ENCODE results near the gene ISYNA1. TPM values are rescaled to one million over a fixed set of nuclear protein-coding genes. Genes with fewer than 3 reads are reported as not detected.

Gene ISYNA1
- total and polyA plus RNA-seq, 12 donors: 3.2 to 313 (median 78.7) TPM

GRCh38 chr19:18478545-18479311, 40.8 kb upstream of the ISYNA1 start:
- peak; percentile 67 to 91 (median 84) for DNase-seq
- no peaks in the 10 kb centered on the region for H3K9me3 ChIP-seq (replicated peaks in 1 of 3)
- peaks cover 29 to 71% of the 10 kb centered on the region in 2 donors for H3K4me1 ChIP-seq (replicated peaks in 1 of 2)
- intact Hi-C loops (cut with DNase I): loop anchor here in 1 of 2 donors (10.0 kb wide), 1 partner anchor 376 kb away; no protein-coding TSS in a partner anchor
- TF ChIP-seq CTCF (IDR thresholded peaks at IDR 0.05) (no peak), POLR2A (IDR thresholded peaks at IDR 0.05) (no peak)
- 47 to 58% (median 52%) methylated on average over 6 to 17 of the region's 17 CpGs for WGBS, 4 donors
- H3K27me3 ChIP-seq: no peaks in the 10 kb centered on the region
- H3K4me3 ChIP-seq: no peak overlapping the region
- H3K36me3 ChIP-seq (replicated peaks in 1 of 2): no peaks in the 10 kb centered on the region
- H3K27ac ChIP-seq: peak overlapping the region; percentile 69 to 94 (median 75)

GRCh38 chr19:18477974-18478373, 40.0 kb upstream of the ISYNA1 start:
- Histone ChIP-seq H3K27me3 (no peaks in the 10 kb centered on the region), H3K27ac (peak overlapping the region in 4 of 5 donors; percentile 2 to 94 (median 82)), H3K4me3 (no peak overlapping the region), H3K4me1 (replicated peaks in 1 of 2) (peaks cover 37 to 73% of the 10 kb centered on the region in 2 donors), H3K36me3 (replicated peaks in 1 of 2) (no peaks in the 10 kb centered on the region), H3K9me3 (replicated peaks in 1 of 3) (no peaks in the 10 kb centered on the region)
- no peak for DNase-seq
- no peak for TF ChIP-seq CTCF (IDR thresholded peaks at IDR 0.05)
- WGBS, 4 donors: 79 to 92% (median 88%) methylated on average over 8 of the region's 8 CpGs
- intact Hi-C loops (cut with DNase I): loop anchor here in 1 of 2 donors (10.0 kb wide), 1 partner anchor 377 kb away; no protein-coding TSS in a partner anchor

GRCh38 chr19:18477042-18477779, 39.3 kb upstream of the ISYNA1 start:
- intact Hi-C loops (cut with DNase I): loop anchor here in 1 of 2 donors (10.0 kb wide), 1 partner anchor 378 kb away; no protein-coding TSS in a partner anchor
- Histone ChIP-seq H3K9me3 (replicated peaks in 1 of 3) (no peaks in the 10 kb centered on the region), H3K36me3 (replicated peaks in 1 of 2) (peaks cover 0 to 2% of the 10 kb centered on the region in 2 donors), H3K4me3 (no peak overlapping the region), H3K27me3 (no peaks in the 10 kb centered on the region), H3K27ac (peak overlapping the region in 3 of 5 donors; percentile 72 to 94 (median 92)), H3K4me1 (replicated peaks in 1 of 2) (peaks cover 39 to 69% of the 10 kb centered on the region in 2 donors)
- DNase-seq: no peak
- peak in 1 of 6 experiments; percentile 15 for TF ChIP-seq CTCF (IDR thresholded peaks at IDR 0.05)
- TF ChIP-seq POLR2A (IDR thresholded peaks at IDR 0.05): no peak
- WGBS, 4 donors: 77 to 84% (median 80%) methylated on average over 24 of the region's 24 CpGs

GRCh38 chr19:18476507-18477041, 38.6 kb upstream of the ISYNA1 start:
- Histone ChIP-seq H3K4me3 (no peak overlapping the region), H3K4me1 (replicated peaks in 1 of 2) (peaks cover 39 to 64% of the 10 kb centered on the region in 2 donors), H3K27me3 (no peaks in the 10 kb centered on the region), H3K36me3 (replicated peaks in 1 of 2) (peaks cover 0 to 4% of the 10 kb centered on the region in 2 donors), H3K27ac (peak overlapping the region in 2 of 5 donors; percentile 39 to 92), H3K9me3 (replicated peaks in 1 of 3) (no peaks in the 10 kb centered on the region)
- TF ChIP-seq CTCF (IDR thresholded peaks at IDR 0.05) (no peak), POLR2A (IDR thresholded peaks at IDR 0.05) (no peak)
- WGBS, 4 donors: 90 to 95% (median 91%) methylated on average over 8 to 14 of the region's 14 CpGs
- intact Hi-C loops (cut with DNase I): loop anchor here in 1 of 2 donors (10.0 kb wide), 1 partner anchor 378 kb away; no protein-coding TSS in a partner anchor
- DNase-seq: no peak

Measured in adrenal gland (tissue), 12 donors.